H1 (cell line): ENCODE measurements around the gene BEAN1. TPM values are rescaled to one million over a fixed set of nuclear protein-coding genes. Genes with fewer than 3 reads are reported as not detected.

Experiments used
- CTCF ChIA-PET: fragments of 300-600 bp; sonication (Branson Sonifier 250); formaldehyde crosslinking; loops from one replicate; lab custom pipeline; 2021; ENCODE audit not compliant: partially characterized antibody; lab: Charles Lee
- POLR2A ChIA-PET: fragments of 300-600 bp; sonication (Branson Sonifier 250); formaldehyde crosslinking; loops from one replicate; lab custom pipeline; 2021; ENCODE audit warnings: inconsistent platforms; ENCODE audit not compliant: partially characterized antibody; lab: Charles Lee
- DNase-seq, 2 experiments: peaks; one replicate each; pipeline versions ENCODE4 v3.0.0 to v3.0.0-alpha.2; 2010 to 2022; ENCODE audit warnings: low spot score in 2 of 2, low read depth in 1 of 2, mixed read lengths in 1 of 2
- FAIRE-seq: peaks from 2 replicates; lab custom pipeline; 2011; peaks lifted over from hg19 to GRCh38; lab: Jason Lieb, UNC
- H2AFZ ChIP-seq: 2 replicates; pipeline ENCODE4 v1.8.1; 2012; ENCODE audit warnings: low read length, inconsistent platforms
- H2AK5ac ChIP-seq: 2 replicates; pipeline ENCODE4 v1.6.1; 2013; ENCODE audit warnings: low read depth, low read length
- H2BK120ac ChIP-seq: replicated peaks from 2 replicates; pipeline ENCODE3; 2013; ENCODE audit warnings: low read depth, low read length, inconsistent platforms
- H2BK12ac ChIP-seq: 2 replicates; pipeline ENCODE4 v1.6.1; 2013; ENCODE audit warnings: low read depth, low read length
- H2BK15ac ChIP-seq: 2 replicates; pipeline ENCODE4 v1.6.1; 2013; ENCODE audit warnings: low read length
- H2BK20ac ChIP-seq: 2 replicates; pipeline ENCODE4 v1.6.1; 2013; ENCODE audit warnings: low read length
- H2BK5ac ChIP-seq: 2 replicates; pipeline ENCODE4 v1.6.1; 2013; ENCODE audit warnings: low read depth, low read length
- H3K14ac ChIP-seq: 2 replicates; pipeline ENCODE4 v1.6.1; 2013; ENCODE audit warnings: inconsistent platforms; ENCODE audit not compliant: insufficient read length
- H3K18ac ChIP-seq: 2 replicates; pipeline ENCODE4 v1.6.1; 2013; ENCODE audit warnings: low read length; ENCODE audit errors: extremely low read depth
- H3K23ac ChIP-seq: 2 replicates; pipeline ENCODE4 v1.6.1; 2013; ENCODE audit warnings: inconsistent platforms; ENCODE audit not compliant: insufficient read length
- H3K23me2 ChIP-seq: 2 replicates; pipeline ENCODE4 v1.6.1; 2013; ENCODE audit warnings: low read depth, low read length
- H3K27ac ChIP-seq: 2 replicates; pipeline ENCODE4 v1.6.1; 2011; ENCODE audit warnings: low read depth, low read length, inconsistent platforms
- H3K27me3 ChIP-seq, 4 experiments: replicated peaks in 1 of 4; 1 replicate in 1 of 4; 2 replicates in 3 of 4; pipeline versions ENCODE4 v1.6.1 to v1.8.1; 2011 to 2013; ENCODE audit warnings: low read length in 3 of 4, mild to moderate bottlenecking in 3 of 4, inconsistent platforms in 2 of 4, mixed read lengths in 2 of 4, moderate library complexity in 1 of 4; ENCODE audit not compliant: control insufficient read depth in 3 of 4, insufficient read depth in 3 of 4; ENCODE audit errors: extremely low read depth in 1 of 4
- H3K36me3 ChIP-seq, 4 experiments: 2 replicates each; pipeline versions ENCODE4 v1.6.1 to v1.8.1; 2011 to 2013; ENCODE audit warnings: mild to moderate bottlenecking in 4 of 4, low read length in 3 of 4, moderate library complexity in 2 of 4, control low read depth in 1 of 4, inconsistent platforms in 1 of 4; ENCODE audit not compliant: insufficient read depth in 4 of 4, control insufficient read depth in 2 of 4
- H3K4ac ChIP-seq: replicated peaks from 2 replicates; pipeline ENCODE3; 2013; ENCODE audit warnings: low read length, low read depth, mixed read lengths, inconsistent platforms; ENCODE audit not compliant: insufficient read length
- H3K4me1 ChIP-seq, 4 experiments: replicated peaks in 1 of 4; 1 replicate in 1 of 4; 2 replicates in 3 of 4; pipeline versions ENCODE4 v1.6.1 to v1.8.1; 2011 to 2013; ENCODE audit warnings: low read length in 3 of 4, inconsistent platforms in 2 of 4, mixed read lengths in 1 of 4; ENCODE audit not compliant: insufficient read depth in 4 of 4, control insufficient read depth in 3 of 4
- H3K4me2 ChIP-seq, 2 experiments: 2 replicates each; pipeline versions ENCODE4 v1.6.1 to v1.8.1; 2011 to 2013; ENCODE audit warnings: low read depth in 2 of 2, low read length in 2 of 2, control low read depth in 1 of 2, inconsistent platforms in 1 of 2, mild to moderate bottlenecking in 1 of 2; ENCODE audit not compliant: insufficient read depth in 1 of 2
- H3K4me3 ChIP-seq, 4 experiments: fragments of 200-600, 300-600 bp in 1 of 4; sonication (generic), shearing (Covaris generic), sonication (Bioruptor Twin) in 1 of 4; 2 replicates each; pipeline versions ENCODE4 v1.5.1 to v1.8.1; 2011 to 2016; ENCODE audit warnings: low read length in 4 of 4, low read depth in 3 of 4, control low read depth in 2 of 4, inconsistent platforms in 2 of 4, mild to moderate bottlenecking in 2 of 4, mixed read lengths in 1 of 4, moderate library complexity in 1 of 4; ENCODE audit not compliant: insufficient read depth in 2 of 4; ENCODE audit errors: extremely low read depth in 1 of 4
- H3K56ac ChIP-seq: replicated peaks from 2 replicates; pipeline ENCODE3; 2013; ENCODE audit warnings: low read depth, mild to moderate bottlenecking, mixed read lengths, low read length, inconsistent platforms; ENCODE audit not compliant: insufficient read length
- H3K79me1 ChIP-seq: 2 replicates; pipeline ENCODE4 v1.6.1; 2013; ENCODE audit warnings: low read depth, low read length, control low read depth
- H3K79me2 ChIP-seq, 2 experiments: 2 replicates each; pipeline versions ENCODE4 v1.6.1 to v1.8.1; 2012 to 2013; ENCODE audit warnings: low read length in 2 of 2, mild to moderate bottlenecking in 2 of 2, inconsistent platforms in 1 of 2; ENCODE audit not compliant: insufficient read depth in 2 of 2, control insufficient read depth in 1 of 2
- H3K9ac ChIP-seq, 4 experiments: replicated peaks in 1 of 4; 1 replicate in 1 of 4; 2 replicates in 3 of 4; pipeline versions ENCODE4 v1.6.1 to v1.8.1; 2011 to 2013; ENCODE audit warnings: low read depth in 3 of 4, low read length in 3 of 4, control low read depth in 2 of 4, mild to moderate bottlenecking in 2 of 4, moderate library complexity in 2 of 4, inconsistent platforms in 1 of 4; ENCODE audit errors: extremely low read depth in 1 of 4
- H3K9me3 ChIP-seq, 2 experiments: 2 replicates each; pipeline versions ENCODE4 v1.6.1 to v1.8.1; 2012 to 2013; ENCODE audit warnings: mild to moderate bottlenecking in 2 of 2, moderate library complexity in 2 of 2, control low read depth in 1 of 2, inconsistent platforms in 1 of 2, low read depth in 1 of 2, low read length in 1 of 2, mixed read lengths in 1 of 2; ENCODE audit not compliant: insufficient read depth in 2 of 2
- H4K20me1 ChIP-seq, 2 experiments: replicated peaks in 1 of 2; 2 replicates each; pipeline versions ENCODE3 to v1.8.1; 2011 to 2013; ENCODE audit warnings: inconsistent platforms in 2 of 2, low read length in 2 of 2, mild to moderate bottlenecking in 1 of 2; ENCODE audit not compliant: insufficient read depth in 2 of 2, control insufficient read depth in 1 of 2
- H4K5ac ChIP-seq: 2 replicates; pipeline ENCODE4 v1.6.1; 2013; ENCODE audit warnings: low read length, low read depth, mixed read lengths, inconsistent platforms; ENCODE audit not compliant: insufficient read length
- H4K8ac ChIP-seq: 2 replicates; pipeline ENCODE4 v1.8.0; 2013; ENCODE audit warnings: mild to moderate bottlenecking, moderate library complexity, low read length, inconsistent platforms; ENCODE audit not compliant: insufficient read depth; ENCODE audit errors: extremely low read depth
- H4K91ac ChIP-seq: replicated peaks from 2 replicates; pipeline ENCODE3; 2013; ENCODE audit warnings: low read length, mixed read lengths, inconsistent platforms; ENCODE audit not compliant: insufficient read length
- ATF2 ChIP-seq: IDR thresholded peaks from 2 replicates; pipeline ENCODE4 v1.6.1; 2012; ENCODE audit warnings: low read length, inconsistent platforms
- JUND ChIP-seq: IDR thresholded peaks from 2 replicates; pipeline ENCODE4 v1.6.1; 2011; ENCODE audit warnings: mild to moderate bottlenecking, improper control_type of control experiment, low read length
- RAD21 ChIP-seq, 2 experiments: IDR thresholded peaks in 1 of 2; conservative IDR thresholded peaks in 1 of 2; 2 replicates each; pipeline ENCODE4 v1.6.1; 2011; ENCODE audit warnings: low read depth in 2 of 2, low read length in 2 of 2, improper control_type of control experiment in 1 of 2, inconsistent platforms in 1 of 2, mild to moderate bottlenecking in 1 of 2, moderate library complexity in 1 of 2
- SRF ChIP-seq: IDR thresholded peaks from 2 replicates; pipeline ENCODE4 v1.6.1; 2011; ENCODE audit warnings: mild to moderate bottlenecking, low read depth, low read length, moderate library complexity
- WGBS, 2 experiments: shearing (Covaris generic) in 1 of 2; methylation state at CpG; one replicate each; pipeline versions ENCODE4 v1.1.6 to v1.1.7; 2013 to 2015; ENCODE audit warnings: low lambda C conversion rate in 2 of 2, mixed read lengths in 2 of 2, inconsistent platforms in 1 of 2, low coverage in 1 of 2, missing lambda C conversion rate in 1 of 2; ENCODE audit not compliant: insufficient replicate concordance in 2 of 2, insufficient coverage in 1 of 2, insufficient read length in 1 of 2; ENCODE audit errors: extremely low coverage in 1 of 2, missing lambda C conversion rate in 1 of 2; 5-methylcytosine and 5-hydroxymethylcytosine counted together
- polyA plus RNA-seq, 7 experiments: library from polyadenylated mRNA; depleted of rRNA in 3 of 7; stranded (reverse) in 5 of 7; unstranded in 2 of 7; fragments of >200 nt in 5 of 7; fragments of 200-250 nt in 2 of 7; gene quantifications; 1 replicate in 5 of 7; 2 replicates in 1 of 7; 4 replicates in 1 of 7; pipeline versions ENCODE4 v1.2.1 to v1.2.3, GENCODE V29; 2011 to 2013; ENCODE audit warnings: missing spikeins in 2 of 7, mixed read lengths in 2 of 7
- total RNA-seq: library from RNA; stranded (reverse); fragmentation: NEBNext Ultra II Directional; extraction: Animal tissue kit (Norgen Biotek cat#: 25700); gene quantifications from 2 replicates; pipeline ENCODE4 v1.2.1, GENCODE V29; 2021

BEAN1 gene
- total and polyA plus RNA-seq, 2 of the 8 experiments (the other 6 are each of a cell fraction or from before 2014, with no cell fraction given) = 0.08 TPM; not detected in 1

- DNase-seq = no peak
- 76% methylated on average over 3 of the region's 3 CpGs; no CpG with 5 or more reads in 1 of the 2 experiments for WGBS, 2 experiments
- H3K23me2 ChIP-seq = peaks cover 10% of the 10 kb centered on the region; the same call in 1 of the 2 replicates
- H2BK5ac ChIP-seq = no peak overlapping the region
- no peak overlapping the region for H3K18ac ChIP-seq
- no peak overlapping the region for H4K91ac ChIP-seq
- H4K20me1 ChIP-seq = peaks cover 0 to 3% of the 10 kb centered on the region in 2 experiments
- H2BK120ac ChIP-seq = no peak overlapping the region
- H3K27me3 ChIP-seq = no peaks in the 10 kb centered on the region
- CTCF ChIA-PET = no interaction called here
- H3K14ac ChIP-seq = no peak overlapping the region
- FAIRE-seq = no peak
- 0 out of 2 replicates have a peak overlapping the region, but pooled peaks have one; percentile 19 for H2AFZ ChIP-seq
- TF ChIP-seq RAD21 (IDR thresholded peaks at IDR 0.05 in 1 of 2, conservative IDR thresholded peaks at IDR 0.05 in 1 of 2; ENCODE audit: low read depth in 2 of 2, low read length in 2 of 2) (no peak), ATF2 (0 out of 2 replicates have a peak, but pooled peaks have one; percentile 37), SRF (no peak), JUND (peak; percentile 24; the same call in 1 of the 2 replicates)
- TF ChIP-seq, all 59 proteins: peak for 2
- Histone ChIP-seq H3K27ac (no peak overlapping the region), H3K56ac (no peak overlapping the region), H3K9ac (no peak overlapping the region), H3K4me1 (peaks cover 0 to 3% (median 0%) of the 10 kb centered on the region in 4 experiments; a peak in 3 of 7 replicates), H2BK20ac (no peak overlapping the region), H2AK5ac (no peak overlapping the region), H3K79me2 (no peaks in the 10 kb centered on the region), H4K5ac (no peak overlapping the region), H3K23ac (no peak overlapping the region), H2BK15ac (no peak overlapping the region), H3K4ac (no peak overlapping the region), H3K36me3 (no peaks in the 10 kb centered on the region), H3K79me1 (no peaks in the 10 kb centered on the region), H2BK12ac (no peak overlapping the region), H4K8ac (no peak overlapping the region), H3K9me3 (no peaks in the 10 kb centered on the region), H3K4me2 (no peak overlapping the region), H3K4me3 (no peak overlapping the region)
- POLR2A ChIA-PET = no interaction called here
Measured at GRCh38 chr16:66382966-66383299, 44.2 kb upstream of the BEAN1 start.
